Mucosa of descending colon (tissue), 3 donors: ENCODE measurements around the gene MON2. TPM values are rescaled to one million over a fixed set of nuclear protein-coding genes. Genes with fewer than 3 reads are reported as not detected.

Source experiments
- ATAC-seq: fragments of 200-7000 bp; cut with Tn5 transposase; one replicate; pipeline ENCODE4 v1.9.1; 2020; ENCODE audit warnings: mild to moderate bottlenecking, moderate library complexity
- DNase-seq, 3 donors: peaks; one replicate each; pipeline ENCODE4 v3.0.0-alpha.2; 2020
- H3K36me3 ChIP-seq: fragments of 200-600 bp; one replicate; pipeline ENCODE4 v1.8.0; 2021; ENCODE audit warnings: low read depth, mild to moderate bottlenecking
- H3K4me1 ChIP-seq: fragments of 200-600 bp; one replicate; pipeline ENCODE4 v1.8.0; 2021; ENCODE audit warnings: low read depth, mild to moderate bottlenecking
- H3K4me3 ChIP-seq: fragments of 200-600 bp; one replicate; pipeline ENCODE4 v1.8.0; 2021; ENCODE audit warnings: mild to moderate bottlenecking
- H3K9me3 ChIP-seq: fragments of 200-600 bp; one replicate; pipeline ENCODE4 v1.8.0; 2021; ENCODE audit warnings: mild to moderate bottlenecking
- intact Hi-C, 2 donors: fragments of 100-400 bp; cut with DNase I in 1 of 2; cut with micrococcal nuclease in 1 of 2; formaldehyde crosslinking; loops; one replicate each; pipeline versions ENCODE4 v1.11.0 to v1.11.1; 2022; cut with DNase I, micrococcal nuclease
- total RNA-seq, 3 donors: library from RNA; stranded (reverse); fragmentation: NEBNext Ultra II Directional in 2 of 3; extraction: Animal tissue kit (Norgen Biotek cat#: 25700) in 2 of 3; gene quantifications; one replicate each; pipeline versions ENCODE4 v1.2.1 to v1.2.4, GENCODE V29; 2021 to 2023
- TF ChIP-seq, protein P1 (sequence below): fragments of 200-600 bp; IDR thresholded peaks from one replicate; pipeline ENCODE4 v1.8.0; 2022; ENCODE audit warnings: antibody characterized with exemption, mild to moderate bottlenecking
- donor health status: DM: no; HTN: no; CAD: no; lungs with moderate emphysema.
- donor health status: DM: no; HTN: no; CAD: no.
- donor health status: DM: no; HTN: yes; CAD: no.

The MON2 gene
- total RNA-seq, 3 donors from 2014 or later, result 54.3 to 77.8 (median 55.4) TPM

DNA sequence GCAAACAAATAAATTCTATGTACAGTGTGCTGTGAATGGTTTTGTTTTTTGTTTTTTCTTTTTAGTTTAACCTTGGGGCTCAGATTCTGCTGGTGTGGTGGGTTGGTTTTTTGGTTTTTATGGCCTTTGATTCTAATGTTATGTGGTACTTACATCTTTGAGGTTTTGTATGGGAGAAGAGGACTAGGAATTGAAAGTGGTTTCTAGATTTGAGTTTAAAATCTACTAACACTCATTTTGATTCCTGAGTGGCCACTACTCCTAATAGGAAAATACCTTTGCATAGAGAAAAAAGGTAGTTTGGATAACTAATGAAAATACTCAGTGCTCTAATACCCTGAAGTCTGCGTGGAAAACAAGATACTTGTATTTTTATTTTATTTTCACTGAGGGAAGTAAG is 137.7 kb downstream of the MON2 start:
- DNase-seq, result no peak
- Histone ChIP-seq H3K4me3 (no peak overlapping the region), H3K36me3 (no peaks in the 10 kb centered on the region), H3K4me1 (peaks cover 10% of the 10 kb centered on the region), H3K9me3 (no peaks in the 10 kb centered on the region)
- intact Hi-C loops, result no loop called here
- TF ChIP-seq, protein P1, sequence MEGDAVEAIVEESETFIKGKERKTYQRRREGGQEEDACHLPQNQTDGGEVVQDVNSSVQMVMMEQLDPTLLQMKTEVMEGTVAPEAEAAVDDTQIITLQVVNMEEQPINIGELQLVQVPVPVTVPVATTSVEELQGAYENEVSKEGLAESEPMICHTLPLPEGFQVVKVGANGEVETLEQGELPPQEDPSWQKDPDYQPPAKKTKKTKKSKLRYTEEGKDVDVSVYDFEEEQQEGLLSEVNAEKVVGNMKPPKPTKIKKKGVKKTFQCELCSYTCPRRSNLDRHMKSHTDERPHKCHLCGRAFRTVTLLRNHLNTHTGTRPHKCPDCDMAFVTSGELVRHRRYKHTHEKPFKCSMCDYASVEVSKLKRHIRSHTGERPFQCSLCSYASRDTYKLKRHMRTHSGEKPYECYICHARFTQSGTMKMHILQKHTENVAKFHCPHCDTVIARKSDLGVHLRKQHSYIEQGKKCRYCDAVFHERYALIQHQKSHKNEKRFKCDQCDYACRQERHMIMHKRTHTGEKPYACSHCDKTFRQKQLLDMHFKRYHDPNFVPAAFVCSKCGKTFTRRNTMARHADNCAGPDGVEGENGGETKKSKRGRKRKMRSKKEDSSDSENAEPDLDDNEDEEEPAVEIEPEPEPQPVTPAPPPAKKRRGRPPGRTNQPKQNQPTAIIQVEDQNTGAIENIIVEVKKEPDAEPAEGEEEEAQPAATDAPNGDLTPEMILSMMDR, result no peak
- no peak for ATAC-seq

DNA sequence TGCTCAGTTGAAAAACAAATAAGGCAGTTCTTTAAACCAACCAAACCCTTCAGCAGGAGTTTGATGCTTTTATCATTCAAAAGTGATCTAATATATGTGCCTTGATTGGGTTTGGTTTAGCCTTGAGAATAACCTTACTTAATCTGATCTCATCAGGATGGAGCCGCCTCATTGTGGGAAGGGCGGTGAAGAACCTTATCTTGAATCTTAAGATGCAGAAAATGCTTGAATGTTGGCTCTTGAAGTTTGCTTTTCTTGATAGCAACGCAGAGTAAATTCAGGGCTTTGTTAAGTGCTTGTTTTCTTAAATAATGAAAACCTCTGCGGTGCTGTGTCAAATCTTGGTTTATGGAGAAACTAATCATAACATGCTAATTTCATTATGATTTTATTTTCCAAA is 138.2 kb downstream of the MON2 start:
- no peak for DNase-seq
- peaks cover 10% of the 10 kb centered on the region for H3K4me1 ChIP-seq
- TF ChIP-seq, protein P1, result no peak
- no peak overlapping the region for H3K4me3 ChIP-seq
- H3K9me3 ChIP-seq, result no peaks in the 10 kb centered on the region
- no peaks in the 10 kb centered on the region for H3K36me3 ChIP-seq
- no peak for ATAC-seq
- intact Hi-C loops, result no loop called here

DNA sequence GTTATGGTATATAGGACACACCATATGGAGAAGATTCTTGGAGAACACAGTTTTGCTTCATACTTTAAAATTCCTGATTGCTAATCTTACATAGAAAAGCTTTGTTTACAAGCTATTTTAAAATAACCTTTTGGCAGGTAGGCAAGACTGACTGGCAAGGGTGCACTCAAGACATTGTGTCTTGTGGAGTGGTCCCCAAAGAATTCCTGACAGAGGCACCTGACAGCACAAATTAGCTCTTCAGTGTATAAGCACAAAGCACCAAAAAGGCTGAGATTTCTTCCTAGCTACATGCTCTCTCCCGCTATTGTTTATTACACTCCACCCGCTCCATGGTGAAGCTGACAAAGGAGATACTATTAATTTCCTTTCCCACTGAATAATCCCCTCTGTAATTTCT is 139.4 kb downstream of the MON2 start:
- Histone ChIP-seq H3K4me3 (no peak overlapping the region), H3K4me1 (peaks cover 10% of the 10 kb centered on the region), H3K36me3 (no peaks in the 10 kb centered on the region), H3K9me3 (no peaks in the 10 kb centered on the region)
- TF ChIP-seq, protein P1, result no peak
- intact Hi-C loops, result no loop called here
- ATAC-seq, result no peak
- DNase-seq, result no peak

DNA sequence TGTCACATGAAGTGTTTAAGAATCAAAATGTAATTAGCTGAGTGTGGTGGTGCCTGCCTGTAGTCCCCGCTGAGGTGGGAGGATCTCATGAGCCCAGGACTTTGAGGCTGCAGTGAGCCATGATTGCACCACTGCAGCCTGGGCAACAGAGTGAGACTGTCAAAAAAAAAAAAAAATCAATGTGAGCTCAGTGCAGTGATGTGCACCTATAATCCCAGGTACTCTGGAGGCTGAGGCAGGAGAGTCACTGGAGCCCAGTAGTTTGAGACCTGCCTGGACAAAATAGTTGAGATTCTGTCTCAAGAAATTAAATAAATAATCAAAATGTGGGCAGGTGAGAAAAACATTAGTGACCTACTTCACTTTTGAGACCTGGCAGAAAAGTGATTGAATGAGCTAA is 140.0 kb downstream of the MON2 start:
- peaks cover 9% of the 10 kb centered on the region for H3K4me1 ChIP-seq
- ATAC-seq, result no peak
- H3K36me3 ChIP-seq, result no peaks in the 10 kb centered on the region
- intact Hi-C loops, result no loop called here
- DNase-seq, result no peak
- no peaks in the 10 kb centered on the region for H3K9me3 ChIP-seq
- TF ChIP-seq, protein P1, result no peak
- H3K4me3 ChIP-seq, result no peak overlapping the region

DNA sequence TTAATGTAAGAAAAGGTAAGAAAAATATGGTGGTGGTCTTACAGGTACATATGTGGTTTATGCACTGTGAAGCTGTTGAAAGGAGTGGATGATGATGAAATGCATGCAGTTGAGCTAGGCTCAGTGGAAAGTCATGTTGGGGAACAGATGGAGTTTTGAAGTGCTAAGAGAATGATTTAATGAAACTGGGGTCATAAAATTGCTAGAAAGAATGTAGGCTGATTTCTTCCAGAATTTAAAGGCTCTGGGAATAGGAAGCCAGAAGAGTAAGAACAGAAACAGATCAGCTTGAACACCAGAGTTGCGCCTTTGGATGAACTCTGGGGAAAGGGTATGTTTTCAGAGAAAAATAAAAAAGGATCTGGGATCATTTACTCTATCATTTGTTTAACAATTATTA is 146.5 kb downstream of the MON2 start:
- H3K9me3 ChIP-seq, result no peaks in the 10 kb centered on the region
- no peak for ATAC-seq
- H3K4me1 ChIP-seq, result no peaks in the 10 kb centered on the region
- DNase-seq, result no peak
- TF ChIP-seq, protein P1, result no peak
- intact Hi-C loops, result no loop called here
- H3K36me3 ChIP-seq, result no peaks in the 10 kb centered on the region
- H3K4me3 ChIP-seq, result no peak overlapping the region

DNA sequence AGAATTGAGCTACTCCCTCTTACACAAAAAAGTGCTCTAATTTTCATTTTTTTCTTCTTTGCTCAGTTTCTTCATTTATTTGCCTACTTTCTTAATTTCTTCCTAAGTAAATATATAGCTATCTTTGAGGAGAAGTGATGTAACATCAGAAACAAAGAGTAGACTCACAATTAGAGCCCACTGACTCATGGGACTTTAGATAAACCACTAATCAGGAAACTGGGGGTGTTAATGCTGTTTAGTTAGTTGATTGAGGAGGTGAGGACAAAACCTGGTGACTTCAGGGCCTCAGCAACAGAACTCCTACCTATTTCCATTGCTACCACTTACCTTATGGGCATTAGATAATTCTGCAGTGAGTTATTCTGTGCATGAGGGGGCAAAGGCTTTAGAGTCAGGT is 151.7 kb downstream of the MON2 start:
- Histone ChIP-seq H3K9me3 (no peaks in the 10 kb centered on the region), H3K4me3 (no peak overlapping the region), H3K36me3 (no peaks in the 10 kb centered on the region), H3K4me1 (no peaks in the 10 kb centered on the region)
- TF ChIP-seq, protein P1, result no peak
- intact Hi-C loops, result no loop called here
- no peak for ATAC-seq
- DNase-seq, result no peak
